Spleen (tissue), 3 donors: ENCODE measurements around the gene CGREF1.

ENCODE experiments used
- POLR2A ChIP-seq, 3 donors: fragments of 450-650 bp; IDR thresholded peaks; one replicate each; pipeline ENCODE4 v1.5.1; 2017; ENCODE audit warnings: antibody characterized with exemption in 3 of 3, mild to moderate bottlenecking in 1 of 3
- POLR2AphosphoS5 ChIP-seq, 3 donors: sonication (generic); formaldehyde crosslinking; IDR thresholded peaks; one replicate each; pipeline ENCODE4 v1.5.1; 2017; ENCODE audit warnings: antibody characterized with exemption in 3 of 3

DNA sequence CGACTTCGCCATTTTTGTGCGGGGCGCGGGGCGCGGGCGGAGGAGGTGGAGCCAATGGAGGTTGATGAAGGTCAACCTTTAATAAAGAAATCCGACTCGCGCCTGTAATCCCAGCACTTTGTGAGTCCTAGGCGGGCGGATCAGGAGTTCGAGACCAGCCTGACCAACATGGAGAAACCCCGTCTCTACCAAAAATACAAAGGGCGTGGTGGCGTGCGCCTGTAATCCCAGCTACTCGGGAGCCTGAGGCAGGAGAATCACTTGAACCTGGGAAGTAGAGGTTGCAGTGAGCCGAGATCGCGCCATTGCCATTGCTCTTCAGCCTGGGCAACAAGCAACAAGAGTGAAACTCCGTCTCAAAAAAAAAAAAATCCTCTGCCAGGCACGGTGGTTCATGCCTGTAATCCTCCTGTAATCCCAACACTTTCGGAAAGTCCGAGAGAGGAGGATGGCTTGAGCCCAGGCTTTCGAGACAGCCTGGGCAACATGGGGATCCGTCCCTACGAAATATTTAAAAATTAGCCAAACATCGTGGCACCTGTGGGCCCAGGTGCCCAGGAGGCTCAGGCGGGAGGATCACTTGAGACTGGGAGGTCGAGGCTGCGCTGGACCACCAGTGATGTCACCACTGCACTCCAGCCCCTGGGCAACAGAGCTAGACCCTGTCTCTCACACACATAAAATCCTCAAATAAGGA lies 16.0 kb upstream of the CGREF1 start:
- TF ChIP-seq POLR2A (IDR thresholded peaks at IDR 0.05) (no peak), POLR2AphosphoS5 (IDR thresholded peaks at IDR 0.05) (no peak)
